ENCODE data around the gene NDN. TPM values are rescaled to one million over a fixed set of nuclear protein-coding genes. Genes with fewer than 3 reads are reported as not detected.

NDN gene, protein sequence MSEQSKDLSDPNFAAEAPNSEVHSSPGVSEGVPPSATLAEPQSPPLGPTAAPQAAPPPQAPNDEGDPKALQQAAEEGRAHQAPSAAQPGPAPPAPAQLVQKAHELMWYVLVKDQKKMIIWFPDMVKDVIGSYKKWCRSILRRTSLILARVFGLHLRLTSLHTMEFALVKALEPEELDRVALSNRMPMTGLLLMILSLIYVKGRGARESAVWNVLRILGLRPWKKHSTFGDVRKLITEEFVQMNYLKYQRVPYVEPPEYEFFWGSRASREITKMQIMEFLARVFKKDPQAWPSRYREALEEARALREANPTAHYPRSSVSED
- 38.9 and 76.8 TPM in 2 replicates for total RNA-seq

DNA sequence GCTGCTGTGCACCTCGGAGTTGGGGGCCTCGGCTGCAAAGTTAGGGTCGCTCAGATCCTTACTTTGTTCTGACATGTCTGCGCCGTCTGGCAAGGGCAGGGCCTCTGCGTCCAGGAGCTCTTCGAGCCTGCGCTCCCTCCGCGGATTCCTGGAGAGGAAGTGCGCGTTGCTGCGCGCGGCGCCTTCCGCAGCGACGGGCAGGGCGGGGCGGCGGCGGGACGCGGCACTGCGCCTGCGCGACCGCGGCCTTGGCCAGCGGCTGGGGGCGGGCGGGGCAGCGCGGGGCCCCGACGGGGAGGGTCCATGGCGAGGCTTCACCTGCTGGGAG lies at the start of gene NDN:
Gene NDN, minus strand, starts transcription at position 163 of the 328 bp plus-strand sequence. Its CDS starts 88 bp downstream, at position 75.

DNA sequence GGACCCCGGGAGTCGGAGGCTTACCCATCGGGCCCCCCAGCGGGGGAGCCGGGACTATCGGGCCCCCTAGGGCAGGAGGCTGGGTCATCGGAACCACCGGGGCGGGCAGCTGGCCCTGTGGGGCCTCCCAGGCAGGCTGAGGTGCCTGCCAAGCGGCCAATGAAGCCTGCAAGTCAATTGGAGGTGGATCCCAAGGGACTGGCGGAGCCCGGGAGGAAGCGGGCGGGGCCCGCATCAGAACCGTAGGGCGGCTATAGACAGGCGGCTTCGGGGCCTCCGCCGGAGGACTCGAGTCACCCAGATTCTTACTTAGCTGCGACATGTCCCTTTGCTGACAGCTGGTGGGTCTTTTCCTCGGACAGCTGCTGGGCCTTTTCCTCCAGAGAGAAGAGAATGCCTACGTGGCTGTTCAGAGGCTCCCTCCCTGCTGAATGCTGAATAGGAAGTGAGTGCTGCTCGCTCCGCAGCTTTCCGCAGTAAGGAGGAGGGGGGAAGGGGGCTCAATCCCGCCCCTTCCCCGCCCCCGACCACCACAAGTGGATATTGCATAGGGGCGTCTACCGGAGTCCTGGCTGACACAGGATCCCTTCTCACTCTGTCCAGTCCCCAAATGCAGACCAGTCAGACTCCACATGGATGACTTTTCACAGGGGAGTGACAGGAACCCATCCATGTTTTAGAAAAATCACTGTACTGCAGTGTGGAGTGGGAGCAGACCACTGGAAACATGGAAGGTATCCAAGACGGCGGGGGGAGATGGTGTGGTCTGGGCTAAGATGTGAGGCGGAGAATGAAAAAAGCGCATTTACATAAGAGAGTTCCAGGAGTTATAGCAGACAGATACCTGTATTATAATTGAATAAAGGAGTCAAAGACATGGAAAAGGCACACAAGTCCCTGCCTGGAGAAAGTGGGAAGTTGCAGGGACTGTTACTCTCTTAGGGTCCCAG lies 39.4 kb downstream of the NDN start, which contains the start of gene MAGEL2:
Gene MAGEL2, minus strand, starts transcription at position 447 of the 950 bp plus-strand sequence. Its CDS starts 125 bp downstream, at position 322.

Other genes with a start within 250 kb of the NDN start
- gene GOLGA6L2, start 240.1 kb downstream of the NDN start, total RNA-seq, result not detected in 2 replicates
- gene MKRN3, start 121.6 kb downstream of the NDN start, total RNA-seq, result 2.3 TPM in 1 of 2 replicates, not detected in the other
- not detected in 2 replicates for gene MAGEL2, start 39.4 kb downstream of the NDN start, total RNA-seq